HG03196 (cell line): Measurements from ENCODE around the gene PGC.

Source experiments
- ATAC-seq: cut with Tn5 transposase; IDR thresholded peaks from one replicate; pipeline ENCODE4 v1.9.1; 2021; ENCODE audit not compliant: unreplicated experiment

The PGC gene

GRCh38 chr6:41732149-41732548 is 15.0 kb downstream of the PGC start:
- no peak for ATAC-seq

DNA sequence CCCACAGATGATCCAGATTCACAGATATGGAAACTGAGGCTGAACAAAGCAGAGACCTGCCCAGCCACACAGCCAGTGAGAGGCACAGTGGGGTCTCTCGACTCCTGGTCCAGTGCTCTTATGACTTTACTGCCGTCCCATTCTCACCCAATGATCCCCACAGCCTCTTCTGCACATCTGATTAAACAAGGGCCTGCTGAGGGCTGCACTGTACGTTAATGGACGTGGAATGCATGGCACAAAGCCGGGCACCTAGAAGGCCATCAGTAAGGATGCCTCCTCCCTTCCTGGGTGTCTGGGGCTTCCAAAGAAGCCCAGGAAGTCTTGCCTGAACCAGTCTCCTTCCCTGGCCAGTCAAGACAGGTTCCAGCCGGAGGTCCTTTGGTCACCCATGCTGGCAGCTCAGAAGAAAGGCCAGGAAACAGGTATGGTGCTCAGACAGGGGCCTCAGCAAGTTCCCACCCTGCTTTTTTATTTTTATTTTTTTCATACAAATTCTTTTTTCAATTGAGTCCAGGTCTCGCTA is 15.6 kb downstream of the PGC start:
- ATAC-seq, result no peak

GRCh38 chr6:41730531-41731436 is 16.4 kb downstream of the PGC start:
- no peak for ATAC-seq

DNA sequence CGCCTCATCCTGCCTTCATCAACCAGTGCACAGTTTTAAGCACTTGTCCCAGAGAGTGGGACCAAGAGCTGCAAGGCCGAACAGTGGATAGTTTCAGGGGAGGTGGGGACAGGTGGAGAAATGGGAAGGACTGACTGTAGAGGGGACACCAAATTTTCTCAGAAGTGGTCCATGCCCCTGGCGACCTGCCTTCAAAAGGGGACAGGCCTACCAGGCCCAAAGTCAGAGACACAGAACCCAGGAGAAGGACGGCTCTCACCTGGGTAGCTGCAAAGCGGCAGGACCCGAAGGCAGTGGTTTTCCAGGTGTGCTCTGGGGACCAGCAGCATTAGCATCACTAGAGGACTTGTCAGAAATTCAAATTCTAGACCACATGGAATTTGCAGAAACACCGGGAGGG is 17.6 kb downstream of the PGC start:
- ATAC-seq, result no peak

DNA sequence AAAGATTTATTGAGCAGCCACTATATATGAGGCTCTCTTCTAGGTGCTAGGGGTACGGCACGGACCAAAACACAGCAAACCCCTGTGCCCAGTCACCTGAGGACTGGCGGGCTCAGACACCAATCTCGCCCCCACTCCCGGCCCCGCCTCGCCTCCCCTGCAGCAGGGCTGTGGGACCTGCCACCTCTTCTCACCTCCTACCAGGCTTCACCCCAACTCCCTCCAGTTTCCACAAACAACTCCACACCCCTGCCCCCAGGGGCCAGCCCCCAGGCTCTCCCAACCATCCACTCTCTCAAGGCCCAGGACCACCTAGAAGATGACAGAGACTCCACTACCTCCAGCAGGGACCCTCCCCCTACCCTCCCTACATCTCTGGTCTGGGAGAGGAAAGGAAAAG is 18.2 kb downstream of the PGC start:
- no peak for ATAC-seq

DNA sequence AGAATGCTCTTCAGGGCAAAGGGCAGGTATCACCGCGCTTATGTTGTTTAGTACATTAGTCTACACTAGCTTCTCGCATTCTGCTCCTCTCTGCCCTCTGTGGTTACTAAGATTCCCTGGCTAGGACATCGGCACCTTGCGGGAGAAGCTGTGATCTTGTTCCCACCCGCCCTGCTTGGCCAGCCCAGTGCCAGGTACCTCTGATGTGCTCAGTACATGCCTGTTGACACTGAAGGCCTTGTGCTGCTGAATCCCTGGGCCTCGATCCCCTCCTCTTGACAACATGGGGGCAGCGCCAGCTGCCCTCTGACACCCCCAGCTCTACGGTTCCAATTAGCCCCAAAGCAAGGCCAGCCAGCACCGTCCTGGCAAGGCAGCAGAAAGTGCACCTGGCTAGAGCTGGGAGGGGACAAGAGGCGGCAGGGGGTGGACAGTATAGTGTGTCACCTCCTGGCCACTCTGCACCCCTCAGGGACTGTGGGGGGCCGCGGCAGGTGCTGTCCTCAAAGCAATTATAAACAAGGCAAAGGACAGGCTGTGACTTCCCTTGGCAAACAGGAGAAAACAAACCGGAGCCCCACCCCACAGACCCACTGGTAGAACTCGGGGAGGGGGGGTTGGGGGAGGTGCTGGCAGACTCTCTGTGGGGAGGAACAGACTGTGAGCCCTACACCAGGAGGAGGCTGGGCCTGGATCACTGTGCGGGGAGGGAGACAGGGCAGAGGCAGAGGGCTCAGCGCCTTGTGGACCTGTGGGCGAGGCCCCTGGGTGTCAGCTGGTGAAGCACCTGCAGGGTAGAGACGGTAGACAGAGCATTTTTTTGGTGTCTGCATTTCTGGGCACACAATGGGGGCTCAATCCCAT is 18.9 kb downstream of the PGC start:
- no peak for ATAC-seq

DNA sequence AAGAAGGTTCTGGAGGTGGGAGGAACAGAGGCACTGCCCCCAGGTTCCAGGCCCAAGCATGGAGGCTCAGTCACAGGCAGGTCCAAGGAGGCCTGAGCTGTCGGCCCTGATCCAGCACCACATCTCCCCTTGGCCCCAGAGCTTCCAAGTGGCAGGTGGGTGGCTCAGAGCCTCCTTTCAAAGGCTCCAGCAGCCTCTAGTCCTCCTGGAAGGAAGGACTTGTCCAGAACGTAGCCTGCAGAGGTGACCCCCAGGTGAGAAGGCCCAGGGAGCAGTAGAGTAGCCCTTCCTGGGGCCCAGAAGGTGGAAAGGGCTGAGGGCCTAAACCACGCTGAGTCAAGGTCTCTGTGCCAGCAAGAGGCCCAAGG is 19.5 kb downstream of the PGC start:
- no peak for ATAC-seq

- ATAC-seq, result no peak
These were observed 20.3 kb downstream of the PGC start for GRCh38 chr6:41726876-41727275.

DNA sequence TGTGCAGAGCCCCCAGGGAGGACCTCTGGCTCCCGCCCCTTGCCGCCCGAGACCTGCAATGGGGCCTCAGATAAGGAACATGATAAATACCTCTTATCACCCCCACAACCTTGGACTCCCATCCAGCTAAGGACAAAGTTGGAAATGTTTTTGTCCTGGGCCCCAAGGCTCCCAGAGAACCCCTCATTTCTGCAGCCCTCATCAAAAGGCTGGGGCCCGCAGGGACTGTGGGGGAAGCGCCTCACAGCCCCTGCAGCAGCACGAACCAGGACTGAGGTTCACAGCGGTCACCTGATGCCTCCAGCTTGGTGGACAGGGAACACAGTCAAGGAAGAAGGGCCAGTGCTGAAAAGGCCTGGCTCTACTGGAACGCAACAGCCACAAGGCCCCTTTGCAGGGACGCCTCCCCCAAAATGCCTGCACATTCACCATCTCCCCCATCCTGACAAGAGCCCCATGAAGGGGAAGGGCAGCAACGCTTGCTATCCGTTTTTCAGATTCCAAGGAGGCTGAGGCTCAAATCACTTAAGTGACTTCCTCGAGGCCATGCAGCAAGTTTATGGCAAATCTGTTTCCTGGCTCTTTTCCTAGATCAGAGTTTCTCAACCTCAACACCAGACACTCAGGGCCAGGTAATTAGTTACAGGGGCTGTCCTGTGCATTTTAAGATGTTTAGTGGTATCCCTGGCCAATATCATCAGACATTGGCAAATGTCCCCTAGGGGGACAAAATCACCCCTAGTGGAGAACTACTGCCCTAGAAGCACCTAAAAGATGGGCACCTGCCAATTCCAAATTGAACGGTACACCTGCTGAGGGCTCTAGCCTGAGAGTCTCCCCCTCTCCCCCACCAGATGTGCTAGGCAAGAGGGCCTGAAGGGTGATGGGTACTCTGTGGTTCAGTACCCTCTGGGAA is 22.4 kb downstream of the PGC start:
- no peak for ATAC-seq

GRCh38 chr6:41724228-41724580 is 23.0 kb downstream of the PGC start:
- ATAC-seq, result no peak

DNA sequence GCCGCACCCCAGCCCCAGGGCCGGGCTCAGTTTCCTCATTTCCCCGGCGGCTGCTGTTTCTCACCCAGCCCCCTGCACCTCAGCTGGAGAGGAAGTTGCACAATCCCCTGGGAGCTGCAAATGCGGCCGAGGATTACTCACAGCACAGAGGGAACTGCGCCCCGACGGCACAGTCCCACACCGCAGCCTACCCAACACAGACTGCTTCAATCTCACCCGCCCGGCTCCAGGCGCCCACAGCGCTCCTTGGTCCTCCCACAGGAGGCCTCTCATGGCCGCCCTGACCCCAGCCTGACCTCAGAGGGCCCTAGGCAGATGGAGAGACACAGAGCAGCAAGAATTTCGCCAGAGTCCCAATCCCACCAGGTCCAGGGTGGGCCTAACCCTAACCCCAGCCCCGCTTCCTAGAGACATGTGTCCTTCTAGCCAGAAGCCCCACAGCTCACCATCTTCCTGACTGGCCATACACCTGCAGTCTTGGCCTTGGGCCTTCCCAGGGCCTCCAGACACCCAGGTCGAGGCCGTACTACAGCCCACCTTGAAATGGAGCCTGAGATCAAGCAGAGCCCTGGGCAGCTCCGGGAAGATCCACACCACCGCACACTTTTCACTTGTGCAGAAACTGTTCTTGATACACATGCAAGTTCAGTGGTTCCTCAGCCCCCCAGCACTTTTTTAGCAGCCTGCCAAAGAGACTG is 23.5 kb downstream of the PGC start:
- ATAC-seq, result peak; percentile 64

- ATAC-seq, result no peak
These were observed 24.1 kb downstream of the PGC start for GRCh38 chr6:41722969-41723529.

- ATAC-seq, result no peak
These were observed 25.8 kb downstream of the PGC start for GRCh38 chr6:41721414-41721813.

DNA sequence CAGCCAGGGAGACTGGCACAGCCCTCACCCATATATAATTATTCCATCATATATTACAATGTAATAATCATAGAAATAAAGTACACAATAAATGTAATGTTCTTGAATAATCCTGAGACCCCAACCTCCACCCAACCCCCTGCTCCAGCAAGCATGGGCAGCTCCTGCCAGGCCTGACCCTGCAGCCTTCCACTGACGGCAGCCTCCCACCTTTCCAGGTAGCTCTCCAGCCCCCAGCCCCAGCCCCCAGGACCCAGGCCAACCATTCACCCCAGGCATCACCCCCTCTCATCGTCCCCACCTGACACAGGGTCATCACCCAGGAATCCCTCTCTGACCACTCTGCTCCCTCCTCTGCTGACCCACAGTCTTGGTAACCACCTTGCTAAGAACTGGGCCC is 26.4 kb downstream of the PGC start:
- no peak for ATAC-seq

- ATAC-seq, result peak; percentile 28
These were observed 27.0 kb downstream of the PGC start for GRCh38 chr6:41720262-41720620.

GRCh38 chr6:41719436-41720261 is 27.5 kb downstream of the PGC start:
- ATAC-seq, result no peak

- no peak for ATAC-seq
These were observed 28.4 kb downstream of the PGC start for GRCh38 chr6:41718828-41719227.

- no peak for ATAC-seq
These were observed 29.8 kb downstream of the PGC start for GRCh38 chr6:41717392-41717736.
